K562 (cell line): ENCODE data around the gene PRAME. TPM values are rescaled to one million over a fixed set of nuclear protein-coding genes. Genes with fewer than 3 reads are reported as not detected.

Experiments used
- ARID1B ChIP-seq: fragments of 450-650 bp; IDR thresholded peaks from 2 replicates; pipeline ENCODE4 v1.6.1; 2016; ENCODE audit warnings: antibody characterized with exemption, mild to moderate bottlenecking, inconsistent platforms
- CEBPG ChIP-seq, 3 experiments: fragments of 200-800 bp in 1 of 3; sonication (Bioruptor generic) in 1 of 3; sonication (generic) in 1 of 3; formaldehyde crosslinking in 1 of 3; IDR thresholded peaks in 2 of 3; conservative IDR thresholded peaks in 1 of 3; 2 replicates each; pipeline versions ENCODE4 v1.6.1 to v1.8.0; 2016 to 2022; ENCODE audit warnings: missing compliant biosample characterization in 2 of 3, missing genetic modification characterization in 2 of 3, mild to moderate bottlenecking in 1 of 3, missing genetic modification reagents in 1 of 3
- FOSL1 ChIP-seq: fragments of 200-800 bp; sonication (Bioruptor generic); conservative IDR thresholded peaks from 2 replicates; pipeline ENCODE4 v1.6.1; 2016; ENCODE audit warnings: missing genetic modification characterization, missing compliant biosample characterization
- FUS ChIP-seq: fragments of 200-400 bp; formaldehyde crosslinking; optimal IDR thresholded peaks from 2 replicates; pipeline ENCODE3; 2017; ENCODE audit warnings: low read depth, low read length
- HNRNPH1 ChIP-seq: fragments of 200-400 bp; formaldehyde crosslinking; optimal IDR thresholded peaks from 2 replicates; pipeline ENCODE3; 2017; ENCODE audit warnings: low read depth, mild to moderate bottlenecking, low read length, moderate library complexity
- MAFF ChIP-seq: IDR thresholded peaks from 2 replicates; pipeline ENCODE4 v1.6.1; 2012; ENCODE audit warnings: low read length, improper control_type of control experiment
- NR2F6 ChIP-seq: fragments of 450-650 bp; formaldehyde crosslinking; IDR thresholded peaks from 2 replicates; pipeline ENCODE4 v1.4.0; 2020; ENCODE audit warnings: mild to moderate bottlenecking
- POLR2AphosphoS2 ChIP-seq: IDR thresholded peaks from 2 replicates; pipeline ENCODE4 v1.6.1; 2012; ENCODE audit warnings: low read length, improper control_type of control experiment
- RCOR1 ChIP-seq, 2 experiments: IDR thresholded peaks; 2 replicates each; pipeline ENCODE4 v1.6.1; 2012; ENCODE audit warnings: low read depth in 2 of 2, low read length in 2 of 2, borderline replicate concordance in 1 of 2, improper control_type of control experiment in 1 of 2
- ZNF165 ChIP-seq: fragments of 250-450 bp; sonication (Bioruptor Pico); IDR thresholded peaks from 2 replicates; pipeline ENCODE4 v1.4.0; 2020; ENCODE audit warnings: borderline replicate concordance
- ZNF57 ChIP-seq: fragments of 450-650 bp; formaldehyde crosslinking; IDR thresholded peaks from 2 replicates; pipeline ENCODE4 v1.4.0; 2020; ENCODE audit warnings: mild to moderate bottlenecking, moderate library complexity
- polyA plus RNA-seq, 8 experiments: library from polyadenylated mRNA; depleted of rRNA in 4 of 8; stranded (reverse) in 5 of 8; unstranded in 3 of 8; fragments of >200 nt; fragmentation: Nextera tagmentation in 2 of 8; fragmentation: Illumina TruSeq in 1 of 8; extraction: Ambion mirVana in 2 of 8; extraction: Trizol in 1 of 8; gene quantifications; 2 replicates each; pipeline versions ENCODE4 v1.2.1 to v1.2.3, GENCODE V29; 2011 to 2014; ENCODE audit warnings: inconsistent platforms in 1 of 8, missing spikeins in 1 of 8
- total RNA-seq, 7 experiments: library from RNA; depleted of rRNA in 6 of 7; stranded (reverse); fragments of >200 nt in 6 of 7; fragmentation: Illumina TruSeq in 2 of 7; extraction: Trizol in 2 of 7; gene quantifications; 2 replicates each; pipeline versions ENCODE4 v1.2.1 to v1.2.3, GENCODE V29; 2011 to 2021; ENCODE audit warnings: low replicate concordance in 1 of 7
- TF ChIP-seq, protein P1 (sequence below): fragments of 450-650 bp; IDR thresholded peaks from 2 replicates; pipeline ENCODE4 v1.6.1; 2016; ENCODE audit warnings: borderline replicate concordance
- TF ChIP-seq, protein P2 (sequence below): fragments of 250-450 bp; sonication (Bioruptor Pico); IDR thresholded peaks from 2 replicates; pipeline ENCODE4 v1.5.0; 2021; ENCODE audit warnings: mild to moderate bottlenecking, borderline replicate concordance
- TF ChIP-seq, protein P3 (sequence below): fragments of 450-650 bp; IDR thresholded peaks from 2 replicates; pipeline ENCODE4 v1.6.1; 2014; ENCODE audit warnings: low read depth, mild to moderate bottlenecking, moderate library complexity, borderline replicate concordance
- TF ChIP-seq, protein P4 (sequence below): sonication (generic); formaldehyde crosslinking; IDR thresholded peaks from 2 replicates; pipeline ENCODE4 v1.8.0; 2022; ENCODE audit warnings: missing genetic modification reagents, mild to moderate bottlenecking, borderline replicate concordance
- TF ChIP-seq, protein P5 (sequence below): fragments of 450-650 bp; formaldehyde crosslinking; IDR thresholded peaks from 2 replicates; pipeline ENCODE4 v1.4.0; 2020; ENCODE audit warnings: mild to moderate bottlenecking, moderate library complexity
- TF ChIP-seq, protein P6 (sequence below): sonication (generic); formaldehyde crosslinking; IDR thresholded peaks from 2 replicates; pipeline ENCODE4 v1.8.0; 2022; ENCODE audit warnings: mild to moderate bottlenecking, low read depth, missing genetic modification reagents

The PRAME gene
- total and polyA plus RNA-seq, 9 of the 15 experiments (the other 6 are each of a cell fraction or from before 2014, with no cell fraction given) = 662 to 2,141 (median 1,142) TPM

DNA sequence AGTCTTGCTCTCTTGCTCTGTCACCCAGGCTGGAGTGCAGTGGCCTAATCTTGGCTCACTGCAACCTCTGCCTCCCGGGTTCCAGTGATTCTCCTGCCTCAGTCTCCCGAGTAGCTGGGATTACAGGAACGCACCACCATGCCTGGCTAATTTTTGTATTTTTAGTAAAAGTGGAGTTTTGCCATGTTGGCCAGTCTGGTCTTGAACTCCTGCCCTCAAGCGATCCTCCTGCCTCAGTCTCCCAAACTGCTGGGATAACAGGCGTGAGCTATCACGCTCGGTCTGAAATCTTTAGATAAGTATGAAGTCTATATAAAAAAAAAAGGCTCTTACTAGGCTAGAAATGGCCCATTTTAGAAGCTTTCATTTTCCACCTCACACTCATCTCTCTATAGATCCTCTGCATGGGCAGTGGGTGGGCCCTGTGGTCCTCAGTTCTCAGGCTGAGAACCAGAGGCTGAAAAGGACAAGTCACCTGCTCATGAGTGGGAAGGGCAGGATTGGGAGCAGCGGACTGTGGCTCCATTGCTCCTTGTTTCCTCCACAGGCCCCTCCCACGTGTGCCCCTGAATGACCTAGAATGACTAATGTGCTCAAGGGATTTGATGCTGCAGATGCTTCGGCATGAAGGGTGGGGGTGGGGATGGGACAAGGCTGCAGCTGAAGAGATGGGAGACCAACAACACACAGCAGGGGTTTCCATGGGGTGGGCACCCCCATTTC, 19.8 kb upstream of the PRAME start (continued):
- no peak for TF ChIP-seq ZNF57
- TF ChIP-seq, protein P1, sequence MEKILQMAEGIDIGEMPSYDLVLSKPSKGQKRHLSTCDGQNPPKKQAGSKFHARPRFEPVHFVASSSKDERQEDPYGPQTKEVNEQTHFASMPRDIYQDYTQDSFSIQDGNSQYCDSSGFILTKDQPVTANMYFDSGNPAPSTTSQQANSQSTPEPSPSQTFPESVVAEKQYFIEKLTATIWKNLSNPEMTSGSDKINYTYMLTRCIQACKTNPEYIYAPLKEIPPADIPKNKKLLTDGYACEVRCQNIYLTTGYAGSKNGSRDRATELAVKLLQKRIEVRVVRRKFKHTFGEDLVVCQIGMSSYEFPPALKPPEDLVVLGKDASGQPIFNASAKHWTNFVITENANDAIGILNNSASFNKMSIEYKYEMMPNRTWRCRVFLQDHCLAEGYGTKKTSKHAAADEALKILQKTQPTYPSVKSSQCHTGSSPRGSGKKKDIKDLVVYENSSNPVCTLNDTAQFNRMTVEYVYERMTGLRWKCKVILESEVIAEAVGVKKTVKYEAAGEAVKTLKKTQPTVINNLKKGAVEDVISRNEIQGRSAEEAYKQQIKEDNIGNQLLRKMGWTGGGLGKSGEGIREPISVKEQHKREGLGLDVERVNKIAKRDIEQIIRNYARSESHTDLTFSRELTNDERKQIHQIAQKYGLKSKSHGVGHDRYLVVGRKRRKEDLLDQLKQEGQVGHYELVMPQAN = no peak
- peak; percentile 87 for TF ChIP-seq FOSL1
- TF ChIP-seq ARID1B = no peak
- TF ChIP-seq POLR2AphosphoS2 = no peak
- TF ChIP-seq FUS = no peak
- TF ChIP-seq, protein P2, sequence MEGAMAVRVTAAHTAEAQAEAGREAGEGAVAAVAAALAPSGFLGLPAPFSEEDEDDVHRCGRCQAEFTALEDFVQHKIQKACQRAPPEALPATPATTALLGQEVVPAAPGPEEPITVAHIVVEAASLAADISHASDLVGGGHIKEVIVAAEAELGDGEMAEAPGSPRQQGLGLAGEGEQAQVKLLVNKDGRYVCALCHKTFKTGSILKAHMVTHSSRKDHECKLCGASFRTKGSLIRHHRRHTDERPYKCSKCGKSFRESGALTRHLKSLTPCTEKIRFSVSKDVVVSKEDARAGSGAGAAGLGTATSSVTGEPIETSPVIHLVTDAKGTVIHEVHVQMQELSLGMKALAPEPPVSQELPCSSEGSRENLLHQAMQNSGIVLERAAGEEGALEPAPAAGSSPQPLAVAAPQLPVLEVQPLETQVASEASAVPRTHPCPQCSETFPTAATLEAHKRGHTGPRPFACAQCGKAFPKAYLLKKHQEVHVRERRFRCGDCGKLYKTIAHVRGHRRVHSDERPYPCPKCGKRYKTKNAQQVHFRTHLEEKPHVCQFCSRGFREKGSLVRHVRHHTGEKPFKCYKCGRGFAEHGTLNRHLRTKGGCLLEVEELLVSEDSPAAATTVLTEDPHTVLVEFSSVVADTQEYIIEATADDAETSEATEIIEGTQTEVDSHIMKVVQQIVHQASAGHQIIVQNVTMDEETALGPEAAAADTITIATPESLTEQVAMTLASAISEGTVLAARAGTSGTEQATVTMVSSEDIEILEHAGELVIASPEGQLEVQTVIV (CRISPR knock-in tag) = no peak
- TF ChIP-seq, protein P3, sequence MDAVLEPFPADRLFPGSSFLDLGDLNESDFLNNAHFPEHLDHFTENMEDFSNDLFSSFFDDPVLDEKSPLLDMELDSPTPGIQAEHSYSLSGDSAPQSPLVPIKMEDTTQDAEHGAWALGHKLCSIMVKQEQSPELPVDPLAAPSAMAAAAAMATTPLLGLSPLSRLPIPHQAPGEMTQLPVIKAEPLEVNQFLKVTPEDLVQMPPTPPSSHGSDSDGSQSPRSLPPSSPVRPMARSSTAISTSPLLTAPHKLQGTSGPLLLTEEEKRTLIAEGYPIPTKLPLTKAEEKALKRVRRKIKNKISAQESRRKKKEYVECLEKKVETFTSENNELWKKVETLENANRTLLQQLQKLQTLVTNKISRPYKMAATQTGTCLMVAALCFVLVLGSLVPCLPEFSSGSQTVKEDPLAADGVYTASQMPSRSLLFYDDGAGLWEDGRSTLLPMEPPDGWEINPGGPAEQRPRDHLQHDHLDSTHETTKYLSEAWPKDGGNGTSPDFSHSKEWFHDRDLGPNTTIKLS = no peak
- TF ChIP-seq, protein P4, sequence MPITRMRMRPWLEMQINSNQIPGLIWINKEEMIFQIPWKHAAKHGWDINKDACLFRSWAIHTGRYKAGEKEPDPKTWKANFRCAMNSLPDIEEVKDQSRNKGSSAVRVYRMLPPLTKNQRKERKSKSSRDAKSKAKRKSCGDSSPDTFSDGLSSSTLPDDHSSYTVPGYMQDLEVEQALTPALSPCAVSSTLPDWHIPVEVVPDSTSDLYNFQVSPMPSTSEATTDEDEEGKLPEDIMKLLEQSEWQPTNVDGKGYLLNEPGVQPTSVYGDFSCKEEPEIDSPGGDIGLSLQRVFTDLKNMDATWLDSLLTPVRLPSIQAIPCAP (CRISPR knock-in tag) = no peak
- no peak for TF ChIP-seq CEBPG (CRISPR knock-in tag; IDR thresholded peaks at IDR 0.05)
- no peak for TF ChIP-seq CEBPG (tag; conservative IDR thresholded peaks at IDR 0.05 in 1 of 2, IDR thresholded peaks at IDR 0.05 in 1 of 2)
- TF ChIP-seq RCOR1 (IDR thresholded peaks at IDR 0.05; ENCODE audit: borderline replicate concordance in 1 of 2, low read depth in 2 of 2, low read length in 2 of 2) = peak; percentile 74 to 98
- TF ChIP-seq, protein P5, sequence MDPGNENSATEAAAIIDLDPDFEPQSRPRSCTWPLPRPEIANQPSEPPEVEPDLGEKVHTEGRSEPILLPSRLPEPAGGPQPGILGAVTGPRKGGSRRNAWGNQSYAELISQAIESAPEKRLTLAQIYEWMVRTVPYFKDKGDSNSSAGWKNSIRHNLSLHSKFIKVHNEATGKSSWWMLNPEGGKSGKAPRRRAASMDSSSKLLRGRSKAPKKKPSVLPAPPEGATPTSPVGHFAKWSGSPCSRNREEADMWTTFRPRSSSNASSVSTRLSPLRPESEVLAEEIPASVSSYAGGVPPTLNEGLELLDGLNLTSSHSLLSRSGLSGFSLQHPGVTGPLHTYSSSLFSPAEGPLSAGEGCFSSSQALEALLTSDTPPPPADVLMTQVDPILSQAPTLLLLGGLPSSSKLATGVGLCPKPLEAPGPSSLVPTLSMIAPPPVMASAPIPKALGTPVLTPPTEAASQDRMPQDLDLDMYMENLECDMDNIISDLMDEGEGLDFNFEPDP (CRISPR knock-in tag) = no peak
- 0 out of 2 replicates have a peak, but pooled peaks have one; percentile 32 for TF ChIP-seq NR2F6 (CRISPR knock-in tag)
- TF ChIP-seq HNRNPH1 = no peak
- TF ChIP-seq MAFF = peak; percentile 29; the same call in 1 of the 2 replicates
- no peak for TF ChIP-seq ZNF165
- TF ChIP-seq, protein P6, sequence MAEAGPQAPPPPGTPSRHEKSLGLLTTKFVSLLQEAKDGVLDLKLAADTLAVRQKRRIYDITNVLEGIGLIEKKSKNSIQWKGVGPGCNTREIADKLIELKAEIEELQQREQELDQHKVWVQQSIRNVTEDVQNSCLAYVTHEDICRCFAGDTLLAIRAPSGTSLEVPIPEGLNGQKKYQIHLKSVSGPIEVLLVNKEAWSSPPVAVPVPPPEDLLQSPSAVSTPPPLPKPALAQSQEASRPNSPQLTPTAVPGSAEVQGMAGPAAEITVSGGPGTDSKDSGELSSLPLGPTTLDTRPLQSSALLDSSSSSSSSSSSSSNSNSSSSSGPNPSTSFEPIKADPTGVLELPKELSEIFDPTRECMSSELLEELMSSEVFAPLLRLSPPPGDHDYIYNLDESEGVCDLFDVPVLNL (CRISPR knock-in tag) = no peak
